SK-N-SH (cell line): ENCODE results near the gene SLC51A. TPM values are rescaled to one million over a fixed set of nuclear protein-coding genes. Genes with fewer than 3 reads are reported as not detected.

Experiments used
- CTCF ChIA-PET: fragments of 300-600, 350-600 bp; formaldehyde crosslinking; extraction: SDS; loops from one replicate; lab custom pipeline; 2021; lab: Yijun Ruan, JAX
- POLR2A ChIA-PET: fragments of 350-600 bp; sonication (Branson Sonifier 250); formaldehyde crosslinking; extraction: SDS; loops from one replicate; lab custom pipeline; 2020; ENCODE audit warnings: antibody characterized with exemption, inconsistent platforms; lab: Yijun Ruan, JAX
- DNase-seq: peaks from one replicate; pipeline ENCODE4 v3.0.0; 2012
- H2AFZ ChIP-seq: fragments of 200-600 bp; sonication (generic); 2 replicates; pipeline ENCODE4 v1.8.1; 2016; ENCODE audit warnings: antibody characterized with exemption, mild to moderate bottlenecking, low read depth
- H3F3A ChIP-seq: fragments of 200-600 bp; sonication (generic); replicated peaks from 2 replicates; pipeline ENCODE3; 2016; ENCODE audit warnings: antibody characterized with exemption, mild to moderate bottlenecking; ENCODE audit not compliant: insufficient read depth
- H3K27ac ChIP-seq, 2 experiments: fragments of 200-500 bp in 1 of 2; fragments of 200-600 bp in 1 of 2; sonication (Bioruptor generic) in 1 of 2; sonication (generic), shearing (Covaris generic) in 1 of 2; 2 replicates each; pipeline versions ENCODE4 v1.5.1 to v1.6.1; 2014 to 2016; ENCODE audit warnings: low read depth in 2 of 2, inconsistent platforms in 1 of 2, low read length in 1 of 2, mild to moderate bottlenecking in 1 of 2, mixed read lengths in 1 of 2
- H3K27me3 ChIP-seq: fragments of 200-600 bp; sonication (generic), shearing (Covaris generic); 2 replicates; pipeline ENCODE4 v1.6.1; 2016; ENCODE audit warnings: mixed run types; ENCODE audit not compliant: insufficient read depth
- H3K36me3 ChIP-seq, 2 experiments: fragments of 200-500 bp in 1 of 2; fragments of 200-600 bp in 1 of 2; sonication (Bioruptor generic) in 1 of 2; sonication (generic) in 1 of 2; replicated peaks in 1 of 2; 2 replicates each; pipeline versions ENCODE3 to v1.5.1; 2014 to 2016; ENCODE audit warnings: low read length in 1 of 2, mild to moderate bottlenecking in 1 of 2; ENCODE audit not compliant: insufficient read depth in 2 of 2, control insufficient read depth in 1 of 2
- H3K4me1 ChIP-seq, 2 experiments: fragments of 200-500 bp in 1 of 2; fragments of 200-600 bp in 1 of 2; sonication (Bioruptor generic) in 1 of 2; sonication (generic), shearing (Covaris generic) in 1 of 2; 2 replicates each; pipeline versions ENCODE4 v1.5.1 to v1.6.1; 2014 to 2016; ENCODE audit warnings: low read depth in 1 of 2, low read length in 1 of 2, mixed run types in 1 of 2; ENCODE audit not compliant: insufficient read depth in 2 of 2, control insufficient read depth in 1 of 2
- H3K4me2 ChIP-seq: fragments of 200-600 bp; sonication (generic), shearing (Covaris generic); 2 replicates; pipeline ENCODE4 v1.6.1; 2017; ENCODE audit warnings: mixed run types
- H3K4me3 ChIP-seq, 2 experiments: fragments of 200-500 bp in 1 of 2; fragments of 200-600 bp in 1 of 2; sonication (Bioruptor generic) in 1 of 2; sonication (generic), shearing (Covaris generic) in 1 of 2; 2 replicates each; pipeline versions ENCODE4 v1.5.1 to v1.8.1; 2014 to 2016; ENCODE audit warnings: low read depth in 2 of 2, inconsistent platforms in 1 of 2, low read length in 1 of 2, mild to moderate bottlenecking in 1 of 2, mixed read lengths in 1 of 2, moderate library complexity in 1 of 2
- H3K79me2 ChIP-seq: fragments of 200-600 bp; sonication (generic); 2 replicates; pipeline ENCODE4 v1.8.1; 2017; ENCODE audit warnings: mild to moderate bottlenecking; ENCODE audit not compliant: insufficient read depth
- H3K9ac ChIP-seq: fragments of 200-600 bp; sonication (generic); 2 replicates; pipeline ENCODE4 v1.6.1; 2017; ENCODE audit warnings: mixed run types
- H3K9me2 ChIP-seq: fragments of 200-600 bp; sonication (generic); 2 replicates; pipeline ENCODE4 v1.6.1; 2017; ENCODE audit warnings: mixed run types
- H3K9me3 ChIP-seq: fragments of 200-600 bp; sonication (generic); 2 replicates; pipeline ENCODE4 v1.6.1; 2017; ENCODE audit warnings: mixed run types, mild to moderate bottlenecking, moderate library complexity
- H4K20me1 ChIP-seq: fragments of 200-600 bp; sonication (generic); 2 replicates; pipeline ENCODE4 v1.6.1; 2017; ENCODE audit warnings: mild to moderate bottlenecking, mixed run types; ENCODE audit not compliant: insufficient read depth
- CTCF ChIP-seq: fragments of 200-600 bp; sonication (generic); IDR thresholded peaks from 2 replicates; pipeline ENCODE4 v1.6.1; 2017; ENCODE audit warnings: antibody characterized with exemption, mild to moderate bottlenecking, moderate library complexity
- FOSL2 ChIP-seq: IDR thresholded peaks from 2 replicates; pipeline ENCODE4 v1.4.0; 2012; ENCODE audit warnings: low read depth, mild to moderate bottlenecking, moderate library complexity, borderline replicate concordance
- FOXJ3 ChIP-seq: sonication (generic); formaldehyde crosslinking; IDR thresholded peaks from 2 replicates; pipeline ENCODE4 v1.5.1; 2020; ENCODE audit warnings: mild to moderate bottlenecking, missing genetic modification reagents
- GABPA ChIP-seq: IDR thresholded peaks from 2 replicates; pipeline ENCODE4 v1.4.0; 2012; ENCODE audit warnings: low read depth, mild to moderate bottlenecking
- IRF3 ChIP-seq: fragments of 150-350 bp; IDR thresholded peaks from 2 replicates; pipeline ENCODE4 v1.6.1; 2016; ENCODE audit warnings: mild to moderate bottlenecking, low read depth, low read length
- JUND ChIP-seq: IDR thresholded peaks from 2 replicates; pipeline ENCODE4 v1.4.0; 2012
- MXI1 ChIP-seq: IDR thresholded peaks from 2 replicates; pipeline ENCODE4 v1.6.1; 2012; ENCODE audit warnings: mild to moderate bottlenecking, low read depth, low read length, improper control_type of control experiment
- NRF1 ChIP-seq: IDR thresholded peaks from 2 replicates; pipeline ENCODE4 v1.6.1; 2012; ENCODE audit warnings: low read depth, mild to moderate bottlenecking, low read length
- POLR2AphosphoS5 ChIP-seq: IDR thresholded peaks from 2 replicates; pipeline ENCODE4 v1.6.1; 2012; ENCODE audit warnings: low read depth, low read length
- REST ChIP-seq: IDR thresholded peaks from 2 replicates; pipeline ENCODE4 v1.6.1; 2012; ENCODE audit warnings: mild to moderate bottlenecking, low read depth, low read length, moderate library complexity
- RFX5 ChIP-seq: IDR thresholded peaks from 2 replicates; pipeline ENCODE4 v1.6.1; 2012; ENCODE audit warnings: mild to moderate bottlenecking, improper control_type of control experiment, low read length
- RXRA ChIP-seq: IDR thresholded peaks from 2 replicates; pipeline ENCODE4 v1.4.0; 2012; ENCODE audit warnings: low read depth, mild to moderate bottlenecking, borderline replicate concordance
- SIN3A ChIP-seq: IDR thresholded peaks from 2 replicates; pipeline ENCODE4 v1.6.1; 2012; ENCODE audit warnings: low read depth, mild to moderate bottlenecking, low read length, moderate library complexity, borderline replicate concordance
- USF1 ChIP-seq: IDR thresholded peaks from 2 replicates; pipeline ENCODE4 v1.4.0; 2012; ENCODE audit warnings: low read depth, borderline replicate concordance
- YY1 ChIP-seq: IDR thresholded peaks from 2 replicates; pipeline ENCODE4 v1.4.0; 2012; ENCODE audit warnings: low read depth, mild to moderate bottlenecking
- ZBTB33 ChIP-seq: IDR thresholded peaks from 2 replicates; pipeline ENCODE4 v1.4.0; 2012; ENCODE audit warnings: low read depth, borderline replicate concordance
- WGBS: methylation state at CpG from one replicate; pipeline ENCODE4 v1.1.6; 2017; ENCODE audit warnings: low lambda C conversion rate; 5-methylcytosine and 5-hydroxymethylcytosine counted together
- polyA plus RNA-seq, 3 experiments: library from polyadenylated mRNA; depleted of rRNA; stranded (reverse); fragments of >200 nt; gene quantifications; 2 replicates each; pipeline ENCODE4 v1.2.3, GENCODE V29; 2012

SLC51A gene
- polyA plus RNA-seq, 1 of the 3 experiments (the other 2 are of a cell fraction) = not detected

GRCh38 chr3:196180346-196180745, 36.0 kb upstream of the SLC51A start:
- Histone ChIP-seq H2AFZ (no peak overlapping the region), H3K4me2 (no peak overlapping the region), H3K4me1 (peaks cover 0 to 10% of the 10 kb centered on the region in 2 experiments; a peak in 2 of 4 replicates), H3F3A (no peaks in the 10 kb centered on the region), H3K27ac (no peak overlapping the region), H3K27me3 (no peaks in the 10 kb centered on the region), H3K9me3 (no peaks in the 10 kb centered on the region), H3K79me2 (no peaks in the 10 kb centered on the region), H3K36me3 (no peaks in the 10 kb centered on the region), H3K9me2 (no peaks in the 10 kb centered on the region), H3K9ac (no peak overlapping the region), H4K20me1 (no peaks in the 10 kb centered on the region), H3K4me3 (no peak overlapping the region)
- ChIA-PET CTCF (interaction anchor here (0.6 to 1.8 kb wide), 5 partner anchors 8 to 106 kb away, joined by 3 to 4 read pairs (median 3); no protein-coding TSS in a partner anchor), POLR2A (no interaction called here)
- 78% methylated on average over 9 of the region's 9 CpGs for WGBS
- no peak for TF ChIP-seq SIN3A
- TF ChIP-seq CTCF = no peak
- TF ChIP-seq GABPA = no peak
- no peak for TF ChIP-seq USF1
- no peak for TF ChIP-seq POLR2AphosphoS5
- TF ChIP-seq MXI1 = no peak
- no peak for TF ChIP-seq RXRA
- TF ChIP-seq ZBTB33 = no peak
- TF ChIP-seq FOSL2 = no peak
- TF ChIP-seq FOXJ3 (CRISPR knock-in tag) = no peak
- no peak for TF ChIP-seq NRF1
- no peak for TF ChIP-seq JUND
- TF ChIP-seq RFX5 = no peak
- TF ChIP-seq IRF3 = no peak
- TF ChIP-seq REST = no peak
- TF ChIP-seq YY1 = no peak
- DNase-seq = no peak
